Endothelial cell of umbilical vein (primary cell): ENCODE measurements around the gene CNKSR3. TPM values are rescaled to one million over a fixed set of nuclear protein-coding genes. Genes with fewer than 3 reads are reported as not detected.

Experiments used
- BruUV-seq: library from RNA; stranded (reverse); fragments of 400-500 nt; replicated peaks from 2 replicates; lab custom pipeline; 2021; lab: Mats Ljungman, UMichigan
- CTCF ChIA-PET: fragments of 300-600, 350-600 bp; sonication (Branson Sonifier 250); formaldehyde crosslinking; loops from one replicate; lab custom pipeline; 2021; ENCODE audit warnings: antibody characterized with exemption, inconsistent platforms; lab: Charles Lee
- POLR2A ChIA-PET: fragments of 300-600, 350-600 bp; sonication (Branson Sonifier 250); formaldehyde crosslinking; loops from one replicate; lab custom pipeline; 2021; ENCODE audit warnings: antibody characterized with exemption, inconsistent platforms; lab: Charles Lee
- DNase-seq: peaks from one replicate; pipeline ENCODE4 v3.0.0-alpha.2; 2011; ENCODE audit warnings: low read depth, low spot score
- FAIRE-seq: peaks from 2 replicates; lab custom pipeline; 2011; peaks lifted over from hg19 to GRCh38; lab: Jason Lieb, UNC
- H2AFZ ChIP-seq: 2 replicates; pipeline ENCODE4 v1.6.0; 2012; ENCODE audit warnings: low read depth, low read length, control low read depth, inconsistent platforms
- H3K27ac ChIP-seq: 2 replicates; pipeline ENCODE4 v1.5.1; 2011; ENCODE audit warnings: low read depth, mild to moderate bottlenecking, control low read depth, low read length, moderate library complexity; ENCODE audit not compliant: insufficient read depth
- H3K27me3 ChIP-seq, 2 experiments: 2 replicates each; pipeline versions ENCODE4 v1.6.0 to v1.6.1; 2011; ENCODE audit warnings: low read length in 2 of 2, mixed read lengths in 1 of 2; ENCODE audit not compliant: control insufficient read depth in 2 of 2, insufficient read depth in 2 of 2
- H3K36me3 ChIP-seq, 2 experiments: 2 replicates in 1 of 2; 3 replicates in 1 of 2; pipeline ENCODE4 v1.5.1; 2011; ENCODE audit warnings: low read length in 2 of 2, mild to moderate bottlenecking in 1 of 2, moderate library complexity in 1 of 2; ENCODE audit not compliant: control insufficient read depth in 2 of 2, insufficient read depth in 2 of 2; ENCODE audit errors: extremely low read depth in 1 of 2
- H3K4me1 ChIP-seq: 3 replicates; pipeline ENCODE4 v1.5.1; 2011; ENCODE audit warnings: mild to moderate bottlenecking, low read length; ENCODE audit not compliant: control insufficient read depth, insufficient read depth; ENCODE audit errors: extremely low read depth
- H3K4me2 ChIP-seq: 2 replicates; pipeline ENCODE4 v1.6.1; 2011; ENCODE audit warnings: low read length, control low read depth, mixed read lengths; ENCODE audit not compliant: insufficient read depth
- H3K4me3 ChIP-seq, 3 experiments: fragments of 200-600 bp in 1 of 3; sonication (generic), shearing (Covaris generic) in 1 of 3; replicated peaks in 1 of 3; 2 replicates each; pipeline ENCODE4 v1.5.1; 2011 to 2016; ENCODE audit warnings: control low read depth in 3 of 3, low read length in 3 of 3, mild to moderate bottlenecking in 2 of 3, inconsistent platforms in 1 of 3, low read depth in 1 of 3, moderate library complexity in 1 of 3; ENCODE audit not compliant: insufficient read depth in 1 of 3
- H3K79me2 ChIP-seq: 2 replicates; pipeline ENCODE4 v1.6.0; 2012; ENCODE audit warnings: low read length, inconsistent platforms; ENCODE audit not compliant: control insufficient read depth, insufficient read depth
- H3K9ac ChIP-seq: replicated peaks from 2 replicates; pipeline ENCODE3; 2011; ENCODE audit warnings: low read length, control low read depth; ENCODE audit not compliant: insufficient read depth; ENCODE audit errors: extremely low read depth
- H3K9me1 ChIP-seq: replicated peaks from 3 replicates; pipeline ENCODE4 v1.6.0; 2011; ENCODE audit warnings: mild to moderate bottlenecking, low read length; ENCODE audit not compliant: control insufficient read depth, insufficient read depth; ENCODE audit errors: extremely low read depth
- H3K9me3 ChIP-seq: replicated peaks from 2 replicates; pipeline ENCODE4 v1.5.1; 2012; ENCODE audit warnings: low read length, inconsistent platforms; ENCODE audit not compliant: control insufficient read depth, insufficient read depth
- H4K20me1 ChIP-seq: replicated peaks from 2 replicates; pipeline ENCODE3; 2011; ENCODE audit warnings: mild to moderate bottlenecking, low read length; ENCODE audit not compliant: control insufficient read depth, insufficient read depth; ENCODE audit errors: extremely low read depth
- CTCF ChIP-seq, 2 donors: IDR thresholded peaks; 1 replicate in 1 of 2; 2 replicates in 1 of 2; pipeline ENCODE4 v1.5.1; 2011; ENCODE audit warnings: low read length in 2 of 2, mild to moderate bottlenecking in 2 of 2, moderate library complexity in 2 of 2, control low read depth in 1 of 2, inconsistent platforms in 1 of 2, low read depth in 1 of 2; ENCODE audit not compliant: insufficient read depth in 1 of 2; ENCODE audit errors: extremely low read depth in 1 of 2
- EZH2 ChIP-seq: IDR thresholded peaks from 2 replicates; pipeline ENCODE4 v1.6.1; 2012; ENCODE audit warnings: borderline replicate concordance, low read depth, mild to moderate bottlenecking, moderate library complexity, low read length, inconsistent platforms; ENCODE audit not compliant: severe bottlenecking
- FOS ChIP-seq: IDR thresholded peaks from 2 replicates; pipeline ENCODE4 v1.6.1; 2011; ENCODE audit warnings: mild to moderate bottlenecking, low read length, moderate library complexity, borderline replicate concordance; ENCODE audit not compliant: insufficient read depth
- GATA2 ChIP-seq: IDR thresholded peaks from 2 replicates; pipeline ENCODE4 v1.7.0; 2011; ENCODE audit warnings: low read depth, mild to moderate bottlenecking, moderate library complexity, mixed read lengths, low read length; ENCODE audit not compliant: insufficient read length, insufficient read depth
- JUN ChIP-seq: IDR thresholded peaks from 2 replicates; pipeline ENCODE4 v1.6.1; 2011; ENCODE audit warnings: borderline replicate concordance, low read depth; ENCODE audit not compliant: insufficient read length, insufficient read depth
- MAX ChIP-seq: IDR thresholded peaks from 2 replicates; pipeline ENCODE4 v1.6.1; 2011; ENCODE audit not compliant: insufficient read depth, insufficient read length
- MYC ChIP-seq: IDR thresholded peaks from one replicate; pipeline ENCODE4 v1.6.1; 2011; ENCODE audit warnings: mild to moderate bottlenecking, low read depth, low read length
- POLR2A ChIP-seq: IDR thresholded peaks from 2 replicates; pipeline ENCODE4 v1.6.1; 2012; ENCODE audit warnings: low read depth, mild to moderate bottlenecking, control low read depth, low read length
- POLR2AphosphoS5 ChIP-seq: IDR thresholded peaks from 2 replicates; pipeline ENCODE4 v1.6.1; 2012; ENCODE audit warnings: low read depth, mild to moderate bottlenecking, control low read depth, low read length, moderate library complexity; ENCODE audit not compliant: insufficient read depth
- dilution Hi-C: fragments of 300-500 bp; cut with MboI; formaldehyde crosslinking; loops from one replicate; pipeline ENCODE4 v1.15.0; 2019; ENCODE audit warnings: low sequenced_read_pairs; ENCODE audit not compliant: extremely low pct_ligation_motif_present
- intact Hi-C: fragments of 100-400 bp; cut with micrococcal nuclease; formaldehyde crosslinking; loops from one replicate; pipeline ENCODE4 v1.10.0; 2022
- polyA plus RNA-seq, 4 experiments: library from polyadenylated mRNA; depleted of rRNA in 3 of 4; stranded (reverse) in 3 of 4; unstranded in 1 of 4; fragments of >200 nt; gene quantifications; 2 replicates each; pipeline versions ENCODE4 v1.2.1 to v1.2.3, GENCODE V29; 2011 to 2012; ENCODE audit warnings: missing spikeins in 1 of 4
- total RNA-seq: library from RNA; stranded (reverse); gene quantifications from 2 replicates; pipeline ENCODE4 v1.2.3, GENCODE V29; 2021

Gene CNKSR3
- total and polyA plus RNA-seq, 2 donors (not counting 3 experiments of a cell fraction or from before 2014, with no cell fraction given) = 2.3 to 15.6 TPM

GRCh38 chr6:154488802-154489437, 21.6 kb downstream of the CNKSR3 start:
- POLR2A ChIA-PET = no interaction called here
- CTCF ChIA-PET = interaction anchor here (1.2 kb wide), 1 partner anchor 11 kb away, joined by 5 read pairs; no protein-coding TSS in a partner anchor

More at GRCh38 chr6:154488802-154489437, 21.6 kb downstream of the CNKSR3 start:
- DNase-seq = no peak
- Histone ChIP-seq H3K9ac (no peak overlapping the region), H3K4me3 (no peak overlapping the region), H3K79me2 (no peaks in the 10 kb centered on the region), H3K4me2 (no peak overlapping the region), H2AFZ (no peak overlapping the region), H3K9me1 (no peaks in the 10 kb centered on the region), H4K20me1 (no peaks in the 10 kb centered on the region), H3K36me3 (no peaks in the 10 kb centered on the region), H3K4me1 (peaks cover 4% of the 10 kb centered on the region), H3K27me3 (no peaks in the 10 kb centered on the region), H3K9me3 (no peaks in the 10 kb centered on the region), H3K27ac (no peak overlapping the region)
- TF ChIP-seq MAX = no peak
- no peak for TF ChIP-seq CTCF (IDR thresholded peaks at IDR 0.05; ENCODE audit: extremely low read depth in 1 of 2, insufficient read depth in 1 of 2, low read depth in 1 of 2, low read length in 2 of 2)
- no peak for TF ChIP-seq EZH2
- no peak for TF ChIP-seq JUN
- no peak for TF ChIP-seq POLR2AphosphoS5
- no peak for TF ChIP-seq POLR2A
- no peak for TF ChIP-seq GATA2
- TF ChIP-seq FOS = no peak
- no peak for TF ChIP-seq MYC
- FAIRE-seq = no peak
- BruUV-seq = no TSS peak
- intact Hi-C loops = no loop called here
- dilution Hi-C loops = no loop called here
